Stomach (tissue), 9 donors: Measurements from ENCODE around the gene RAB1A. TPM values are rescaled to one million over a fixed set of nuclear protein-coding genes. Genes with fewer than 3 reads are reported as not detected.
A peak's percentile ranks its signal among the peaks of the same experiment; 100 is the strongest.

Source experiments
- DNase-seq, 2 donors: peaks; one replicate each; pipeline versions ENCODE4 v3.0.0 to v3.0.0-alpha.2; 2013 to 2019
- H3K27ac ChIP-seq, 5 donors: fragments of 200-600 bp in 4 of 5; sonication (generic) in 4 of 5; one replicate each; pipeline ENCODE4 v1.5.1; 2013 to 2019; ENCODE audit warnings: mild to moderate bottlenecking in 1 of 5, moderate library complexity in 1 of 5
- H3K27me3 ChIP-seq, 3 donors: fragments of 200-600 bp; sonication (generic); one replicate each; pipeline ENCODE4 v1.5.1; 2017 to 2019; ENCODE audit warnings: mixed run types in 1 of 3
- H3K36me3 ChIP-seq, 4 donors: fragments of 200-600 bp; sonication (generic); 1 replicate in 3 of 4; 2 replicates in 1 of 4; pipeline ENCODE4 v1.5.1; 2016 to 2019
- H3K4me1 ChIP-seq, 4 donors: fragments of 200-600 bp; sonication (generic); one replicate each; pipeline ENCODE4 v1.5.1; 2016 to 2019
- H3K4me3 ChIP-seq, 4 donors: fragments of 200-600 bp; sonication (generic) in 3 of 4; one replicate each; pipeline ENCODE4 v1.5.1; 2016 to 2019; ENCODE audit warnings: mild to moderate bottlenecking in 1 of 4
- H3K9me3 ChIP-seq, 4 donors: fragments of 200-600 bp; sonication (generic); one replicate each; pipeline ENCODE4 v1.5.1; 2016 to 2019
- EP300 ChIP-seq: sonication (generic); formaldehyde crosslinking; IDR thresholded peaks from one replicate; pipeline ENCODE4 v1.6.1; 2017; ENCODE audit warnings: antibody characterized with exemption
- POLR2A ChIP-seq, 4 donors: fragments of 450-650 bp; IDR thresholded peaks; one replicate each; pipeline ENCODE4 v1.6.1; 2016; ENCODE audit warnings: antibody characterized with exemption in 4 of 4, control low read depth in 2 of 4, mild to moderate bottlenecking in 1 of 4, moderate library complexity in 1 of 4
- POLR2AphosphoS5 ChIP-seq, 3 donors: sonication (generic); formaldehyde crosslinking; IDR thresholded peaks; one replicate each; pipeline ENCODE4 v1.6.1; 2016; ENCODE audit warnings: antibody characterized with exemption in 3 of 3
- WGBS, 5 donors: extraction: QIAGEN DNeasy Blood & Tissue Kit in 3 of 5; methylation state at CpG; one replicate each; pipeline versions ENCODE4 v1.1.5 to v1.1.7; 2013 to 2018; 5-methylcytosine and 5-hydroxymethylcytosine counted together
- intact Hi-C: fragments of 100-400 bp; cut with DNase I; formaldehyde crosslinking; loops from one replicate; pipeline ENCODE4 v1.15.1; 2023; ENCODE audit warnings: low total_unique reads
- polyA plus RNA-seq, 3 donors: library from polyadenylated mRNA; stranded (reverse); fragments of 200-250 nt; gene quantifications; one replicate each; pipeline ENCODE4 v1.2.3, GENCODE V29; 2013
- total RNA-seq, 5 donors: library from RNA; depleted of rRNA; stranded (reverse); fragments of >200 nt; gene quantifications; one replicate each; pipeline versions ENCODE4 v1.1.0 to v1.2.3, GENCODE V29; 2014 to 2016
- TF ChIP-seq, protein P1 (sequence below), 7 experiments: fragments of 450-650 bp in 4 of 7; fragments of 200-600 bp in 3 of 7; sonication (generic) in 3 of 7; IDR thresholded peaks; one replicate each; pipeline ENCODE4 v1.5.1; 2016 to 2019; ENCODE audit warnings: antibody characterized with exemption in 7 of 7, control low read depth in 2 of 7, mild to moderate bottlenecking in 1 of 7
- donor health status: healthy with polysubstance abuse.
- donor health status: Bipolar disorder and iron deficiency.
- donor health status: healthy.

Gene RAB1A
- total and polyA plus RNA-seq, 8 donors: 58.2 to 160 (median 88.1) TPM

- no peak overlapping the region for H3K27ac ChIP-seq
- no peaks in the 10 kb centered on the region for H3K27me3 ChIP-seq
- intact Hi-C loops: no loop called here
- H3K9me3 ChIP-seq: no peaks in the 10 kb centered on the region
- 18 to 50% (median 40%) methylated on average over 1 of the region's 1 CpG for WGBS, 5 donors
- H3K4me3 ChIP-seq: no peak overlapping the region
- peaks cover 3 to 9% (median 4%) of the 10 kb centered on the region in 4 donors for H3K4me1 ChIP-seq
- H3K36me3 ChIP-seq: no peaks in the 10 kb centered on the region
- peak in 1 of 2 donors; percentile 21 for DNase-seq
- TF ChIP-seq POLR2AphosphoS5 (IDR thresholded peaks at IDR 0.05): no peak
- no peak for TF ChIP-seq EP300
Measured at GRCh38 chr2:65156041-65156440, 26.1 kb upstream of the RAB1A start.

GRCh38 chr2:65153515-65153914 is 23.6 kb upstream of the RAB1A start:
- WGBS, 5 donors: 73 to 86% (median 81%) methylated on average over 3 of the region's 3 CpGs
- H3K36me3 ChIP-seq: no peaks in the 10 kb centered on the region
- no peak for TF ChIP-seq POLR2AphosphoS5 (IDR thresholded peaks at IDR 0.05)
- TF ChIP-seq EP300: no peak
- TF ChIP-seq, protein P1, sequence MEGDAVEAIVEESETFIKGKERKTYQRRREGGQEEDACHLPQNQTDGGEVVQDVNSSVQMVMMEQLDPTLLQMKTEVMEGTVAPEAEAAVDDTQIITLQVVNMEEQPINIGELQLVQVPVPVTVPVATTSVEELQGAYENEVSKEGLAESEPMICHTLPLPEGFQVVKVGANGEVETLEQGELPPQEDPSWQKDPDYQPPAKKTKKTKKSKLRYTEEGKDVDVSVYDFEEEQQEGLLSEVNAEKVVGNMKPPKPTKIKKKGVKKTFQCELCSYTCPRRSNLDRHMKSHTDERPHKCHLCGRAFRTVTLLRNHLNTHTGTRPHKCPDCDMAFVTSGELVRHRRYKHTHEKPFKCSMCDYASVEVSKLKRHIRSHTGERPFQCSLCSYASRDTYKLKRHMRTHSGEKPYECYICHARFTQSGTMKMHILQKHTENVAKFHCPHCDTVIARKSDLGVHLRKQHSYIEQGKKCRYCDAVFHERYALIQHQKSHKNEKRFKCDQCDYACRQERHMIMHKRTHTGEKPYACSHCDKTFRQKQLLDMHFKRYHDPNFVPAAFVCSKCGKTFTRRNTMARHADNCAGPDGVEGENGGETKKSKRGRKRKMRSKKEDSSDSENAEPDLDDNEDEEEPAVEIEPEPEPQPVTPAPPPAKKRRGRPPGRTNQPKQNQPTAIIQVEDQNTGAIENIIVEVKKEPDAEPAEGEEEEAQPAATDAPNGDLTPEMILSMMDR (IDR thresholded peaks at IDR 0.05): no peak
- intact Hi-C loops: no loop called here
- no peaks in the 10 kb centered on the region for H3K4me1 ChIP-seq
- H3K27me3 ChIP-seq: no peaks in the 10 kb centered on the region
- H3K4me3 ChIP-seq: no peak overlapping the region
- H3K27ac ChIP-seq: no peak overlapping the region
- DNase-seq: no peak
- H3K9me3 ChIP-seq: no peaks in the 10 kb centered on the region

DNA sequence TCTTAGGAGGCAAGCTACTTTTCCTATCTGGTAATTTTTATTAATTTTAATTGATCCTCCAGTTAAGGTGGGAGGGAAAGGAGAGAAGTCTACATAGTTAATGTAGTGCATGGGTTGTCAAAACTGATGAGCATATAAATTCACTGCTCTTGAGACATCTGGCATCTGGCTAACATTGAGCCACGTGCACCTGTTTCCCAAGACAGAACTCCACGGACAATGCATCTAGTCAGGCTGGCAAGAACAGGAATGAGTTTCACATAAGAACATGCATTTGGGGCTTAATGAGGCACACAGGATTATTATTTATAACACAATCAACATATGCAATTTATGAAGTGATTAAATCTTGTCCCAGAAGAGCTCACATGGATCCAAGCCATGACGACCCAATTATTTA is 16.2 kb upstream of the RAB1A start:
- H3K4me1 ChIP-seq: no peaks in the 10 kb centered on the region
- no peaks in the 10 kb centered on the region for H3K9me3 ChIP-seq
- no peak overlapping the region for H3K4me3 ChIP-seq
- TF ChIP-seq, protein P1 (IDR thresholded peaks at IDR 0.05): no peak
- TF ChIP-seq POLR2A (IDR thresholded peaks at IDR 0.05) (no peak), POLR2AphosphoS5 (IDR thresholded peaks at IDR 0.05) (no peak), EP300 (no peak)
- 80 to 90% (median 80%) methylated on average over 3 of the region's 3 CpGs for WGBS, 5 donors
- no peak overlapping the region for H3K27ac ChIP-seq
- H3K27me3 ChIP-seq: no peaks in the 10 kb centered on the region
- no peak for DNase-seq
- intact Hi-C loops: no loop called here
- H3K36me3 ChIP-seq: no peaks in the 10 kb centered on the region

GRCh38 chr2:65144571-65144970 is 14.7 kb upstream of the RAB1A start:
- Histone ChIP-seq H3K36me3 (no peaks in the 10 kb centered on the region), H3K27me3 (no peaks in the 10 kb centered on the region), H3K4me1 (no peaks in the 10 kb centered on the region), H3K4me3 (no peak overlapping the region), H3K27ac (no peak overlapping the region), H3K9me3 (no peaks in the 10 kb centered on the region)
- intact Hi-C loops: no loop called here
- no peak for DNase-seq
- WGBS, 5 donors: 45 to 93% (median 50%) methylated on average over 1 to 2 of the region's 2 CpGs
- TF ChIP-seq POLR2A (IDR thresholded peaks at IDR 0.05) (no peak), POLR2AphosphoS5 (IDR thresholded peaks at IDR 0.05) (no peak), EP300 (no peak)
- TF ChIP-seq, protein P1 (IDR thresholded peaks at IDR 0.05): no peak

DNA sequence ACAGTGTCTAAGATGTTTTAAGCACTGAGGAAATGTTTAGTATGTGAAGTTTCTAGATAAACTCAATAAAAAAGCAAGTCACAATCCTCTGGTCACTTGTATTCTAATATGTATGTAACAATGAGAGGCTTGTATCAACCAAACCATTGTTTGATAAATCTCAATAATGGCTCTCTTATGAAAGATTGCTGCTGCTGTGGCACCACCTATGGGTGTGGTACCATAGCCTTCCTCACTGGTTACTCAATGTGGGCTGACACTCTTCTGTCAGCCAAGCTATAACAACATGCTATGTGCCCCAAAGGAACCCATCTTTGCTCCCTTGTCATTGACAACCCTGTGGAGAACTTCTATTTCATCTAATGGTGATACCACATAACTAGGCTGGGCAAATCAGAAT is 12.6 kb upstream of the RAB1A start:
- Histone ChIP-seq H3K27me3 (no peaks in the 10 kb centered on the region), H3K4me1 (no peaks in the 10 kb centered on the region), H3K9me3 (no peaks in the 10 kb centered on the region), H3K27ac (no peak overlapping the region), H3K4me3 (no peak overlapping the region), H3K36me3 (no peaks in the 10 kb centered on the region)
- peak in 1 of 2 donors; percentile 44 for DNase-seq
- intact Hi-C loops: no loop called here
- TF ChIP-seq, protein P1 (IDR thresholded peaks at IDR 0.05): peak in 2 of 7 experiments; percentile 20 to 32
- no peak for TF ChIP-seq EP300
